ENCODE results near the gene CMSS1.

CMSS1 gene

GRCh38 chr3:100053951-100054620 lies 236.4 kb downstream of the CMSS1 start:
- no peak overlapping the region for H3K4me2 ChIP-seq (ENCODE audit: low read depth, low read length)
- H2AFZ ChIP-seq (ENCODE audit: low read length), result no peak overlapping the region
- H3K4me1 ChIP-seq (ENCODE audit: low read length), result no peaks in the 10 kb centered on the region
- no peaks in the 10 kb centered on the region for H3K79me2 ChIP-seq (ENCODE audit: low read length)
- no peak overlapping the region for H3K4me3 ChIP-seq (ENCODE audit: low read length)
- DNase-seq, result no peak
- no peaks in the 10 kb centered on the region for H3K9me3 ChIP-seq (replicated peaks; ENCODE audit: insufficient read depth, low read length)
- no peaks in the 10 kb centered on the region for H4K20me1 ChIP-seq (ENCODE audit: insufficient read depth, low read length)
- TF ChIP-seq EZH2 (optimal IDR thresholded peaks at IDR 0.05; ENCODE audit: low read depth, low read length) (no peak), CTCF (IDR thresholded peaks at IDR 0.05; ENCODE audit: low read length) (no peak), EZH2phosphoT487 (IDR thresholded peaks at IDR 0.05; ENCODE audit: low read length) (no peak)
- no peaks in the 10 kb centered on the region for H3K36me3 ChIP-seq (replicated peaks; ENCODE audit: insufficient read depth, low read length)
- H3K9ac ChIP-seq (ENCODE audit: low read length), result no peak overlapping the region
- peaks cover 2% of the 10 kb centered on the region; the same call in 1 of the 2 replicates for H3K27me3 ChIP-seq (replicated peaks; ENCODE audit: insufficient read depth, low read length)
- no peaks in the 10 kb centered on the region for H3F3A ChIP-seq (ENCODE audit: insufficient read depth, low read length)
- no peak overlapping the region for H3K27ac ChIP-seq (ENCODE audit: low read length)
- H3K9me2 ChIP-seq (replicated peaks; ENCODE audit: insufficient read depth, low read length), result no peaks in the 10 kb centered on the region

GRCh38 chr3:100057716-100058575 lies 240.3 kb downstream of the CMSS1 start:
- no peaks in the 10 kb centered on the region for H3K27me3 ChIP-seq (replicated peaks; ENCODE audit: insufficient read depth, low read length)
- H3K79me2 ChIP-seq (ENCODE audit: low read length), result no peaks in the 10 kb centered on the region
- no peaks in the 10 kb centered on the region for H3K4me1 ChIP-seq (ENCODE audit: low read length)

GRCh38 chr3:100059472-100059871 lies 241.8 kb downstream of the CMSS1 start:
- Histone ChIP-seq H2AFZ (ENCODE audit: low read length) (no peak overlapping the region), H3K4me3 (ENCODE audit: low read length) (no peak overlapping the region), H3F3A (ENCODE audit: insufficient read depth, low read length) (no peaks in the 10 kb centered on the region), H3K27me3 (replicated peaks; ENCODE audit: insufficient read depth, low read length) (no peaks in the 10 kb centered on the region), H3K36me3 (replicated peaks; ENCODE audit: insufficient read depth, low read length) (no peaks in the 10 kb centered on the region), H3K4me2 (ENCODE audit: low read depth, low read length) (no peak overlapping the region), H3K4me1 (ENCODE audit: low read length) (no peaks in the 10 kb centered on the region), H3K9ac (ENCODE audit: low read length) (no peak overlapping the region), H4K20me1 (ENCODE audit: insufficient read depth, low read length) (no peaks in the 10 kb centered on the region), H3K79me2 (ENCODE audit: low read length) (no peaks in the 10 kb centered on the region), H3K9me2 (replicated peaks; ENCODE audit: insufficient read depth, low read length) (no peaks in the 10 kb centered on the region), H3K27ac (ENCODE audit: low read length) (no peak overlapping the region), H3K9me3 (replicated peaks; ENCODE audit: insufficient read depth, low read length) (no peaks in the 10 kb centered on the region)
- no peak for TF ChIP-seq CTCF (IDR thresholded peaks at IDR 0.05; ENCODE audit: low read length)
- no peak for TF ChIP-seq EZH2 (optimal IDR thresholded peaks at IDR 0.05; ENCODE audit: low read depth, low read length)
- no peak for TF ChIP-seq EZH2phosphoT487 (IDR thresholded peaks at IDR 0.05; ENCODE audit: low read length)
- DNase-seq, result no peak

More at GRCh38 chr3:100057716-100058575, 240.3 kb downstream of the CMSS1 start:
- DNase-seq, result no peak
- Histone ChIP-seq H2AFZ (ENCODE audit: low read length) (no peak overlapping the region), H3K4me3 (ENCODE audit: low read length) (no peak overlapping the region), H3K9ac (ENCODE audit: low read length) (no peak overlapping the region), H3F3A (ENCODE audit: insufficient read depth, low read length) (no peaks in the 10 kb centered on the region), H3K9me3 (replicated peaks; ENCODE audit: insufficient read depth, low read length) (no peaks in the 10 kb centered on the region), H3K36me3 (replicated peaks; ENCODE audit: insufficient read depth, low read length) (no peaks in the 10 kb centered on the region), H3K27ac (ENCODE audit: low read length) (no peak overlapping the region), H4K20me1 (ENCODE audit: insufficient read depth, low read length) (no peaks in the 10 kb centered on the region), H3K9me2 (replicated peaks; ENCODE audit: insufficient read depth, low read length) (no peaks in the 10 kb centered on the region), H3K4me2 (ENCODE audit: low read depth, low read length) (no peak overlapping the region)
- TF ChIP-seq CTCF (IDR thresholded peaks at IDR 0.05; ENCODE audit: low read length), result no peak
- TF ChIP-seq EZH2 (optimal IDR thresholded peaks at IDR 0.05; ENCODE audit: low read depth, low read length), result no peak
- no peak for TF ChIP-seq EZH2phosphoT487 (IDR thresholded peaks at IDR 0.05; ENCODE audit: low read length)

Measured in MM.1S (cell line).